ENCODE data around the gene UBA3.

DNA sequence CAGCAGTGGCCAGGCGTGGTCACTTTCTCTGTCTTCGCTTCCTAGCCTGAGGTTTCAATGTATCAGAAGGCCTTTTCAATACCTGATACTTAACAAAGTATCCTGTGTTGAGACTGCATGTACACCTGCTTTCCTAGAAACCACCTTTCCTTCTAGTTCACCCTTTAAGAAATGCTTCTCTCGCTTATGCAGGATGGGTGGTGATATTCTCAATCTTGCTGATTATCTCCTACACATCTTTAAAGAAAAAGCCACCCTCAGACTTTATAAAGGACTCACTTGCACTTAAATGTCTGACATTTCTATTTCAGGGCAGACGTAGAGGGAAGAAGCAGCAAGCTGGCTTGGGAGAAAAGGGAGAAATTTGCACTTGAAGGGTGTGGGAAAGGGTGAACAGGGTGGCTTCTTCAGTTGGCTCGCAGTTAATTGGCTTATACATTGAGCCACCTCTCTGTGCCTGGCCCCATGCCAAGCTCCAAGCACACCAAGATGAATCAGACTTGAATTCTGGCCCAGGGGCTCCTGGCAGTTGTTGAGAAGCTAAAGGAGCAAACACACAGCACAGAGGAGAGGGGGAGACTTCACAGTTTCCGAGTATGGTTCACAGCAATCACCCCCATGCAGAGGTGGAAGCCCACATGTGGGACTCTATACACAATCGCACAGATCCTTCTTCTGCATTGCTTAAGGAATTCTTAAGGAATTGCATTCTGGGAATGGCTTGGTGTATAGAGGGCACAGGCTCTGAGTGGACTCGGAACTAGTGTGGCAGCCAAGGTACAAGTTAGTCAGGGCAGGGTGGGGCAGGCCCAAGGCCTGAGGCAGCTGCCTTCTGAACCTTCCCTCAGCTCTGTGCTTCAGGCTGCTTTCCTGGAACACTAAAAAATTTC, 5.9 kb upstream of the UBA3 start:
- TF ChIP-seq, protein P1, sequence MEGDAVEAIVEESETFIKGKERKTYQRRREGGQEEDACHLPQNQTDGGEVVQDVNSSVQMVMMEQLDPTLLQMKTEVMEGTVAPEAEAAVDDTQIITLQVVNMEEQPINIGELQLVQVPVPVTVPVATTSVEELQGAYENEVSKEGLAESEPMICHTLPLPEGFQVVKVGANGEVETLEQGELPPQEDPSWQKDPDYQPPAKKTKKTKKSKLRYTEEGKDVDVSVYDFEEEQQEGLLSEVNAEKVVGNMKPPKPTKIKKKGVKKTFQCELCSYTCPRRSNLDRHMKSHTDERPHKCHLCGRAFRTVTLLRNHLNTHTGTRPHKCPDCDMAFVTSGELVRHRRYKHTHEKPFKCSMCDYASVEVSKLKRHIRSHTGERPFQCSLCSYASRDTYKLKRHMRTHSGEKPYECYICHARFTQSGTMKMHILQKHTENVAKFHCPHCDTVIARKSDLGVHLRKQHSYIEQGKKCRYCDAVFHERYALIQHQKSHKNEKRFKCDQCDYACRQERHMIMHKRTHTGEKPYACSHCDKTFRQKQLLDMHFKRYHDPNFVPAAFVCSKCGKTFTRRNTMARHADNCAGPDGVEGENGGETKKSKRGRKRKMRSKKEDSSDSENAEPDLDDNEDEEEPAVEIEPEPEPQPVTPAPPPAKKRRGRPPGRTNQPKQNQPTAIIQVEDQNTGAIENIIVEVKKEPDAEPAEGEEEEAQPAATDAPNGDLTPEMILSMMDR (IDR thresholded peaks at IDR 0.05; ENCODE audit: low read length): no peak
- no peak for TF ChIP-seq EZH2 (IDR thresholded peaks at IDR 0.05; ENCODE audit: borderline replicate concordance, low read length)

Measured in OCI-LY1 (cell line).